Measurements from ENCODE around the gene WFIKKN1. TPM values are rescaled to one million over a fixed set of nuclear protein-coding genes. Genes with fewer than 3 reads are reported as not detected.

WFIKKN1 gene
- polyA plus RNA-seq, 1 donor from 2014 or later, result not detected

GRCh38 chr16:646679-647172 is 15.9 kb downstream of the WFIKKN1 start:
- Mint-ChIP-seq H3K4me1 (peaks cover 0 to 13% (median 11%) of the 10 kb centered on the region in 3 donors), H3K27me3 (no peaks in the 10 kb centered on the region), H3K9me3 (no peaks in the 10 kb centered on the region), H3K27ac (peak overlapping the region in 2 of 3 donors; percentile 73 to 93), H3K36me3 (no peaks in the 10 kb centered on the region), H3K4me3 (no peak overlapping the region)

- Mint-ChIP-seq H3K27ac (peak overlapping the region in 2 of 3 donors; percentile 73 to 93), H3K4me1 (peaks cover 0 to 13% (median 11%) of the 10 kb centered on the region in 3 donors), H3K27me3 (no peaks in the 10 kb centered on the region), H3K36me3 (no peaks in the 10 kb centered on the region), H3K9me3 (no peaks in the 10 kb centered on the region), H3K4me3 (peak overlapping the region in 1 of 4 donors; percentile 32)
These were observed 16.6 kb downstream of the WFIKKN1 start for GRCh38 chr16:647173-647902.

GRCh38 chr16:648071-648780 is 17.4 kb downstream of the WFIKKN1 start:
- H3K27me3 Mint-ChIP-seq, result no peaks in the 10 kb centered on the region
- H3K27ac Mint-ChIP-seq, result peak overlapping the region; percentile 74 to 93 (median 92)
- H3K4me1 Mint-ChIP-seq, result peaks cover 0 to 13% (median 11%) of the 10 kb centered on the region in 3 donors
- peak overlapping the region; percentile 80 to 89 (median 84) for H3K4me3 Mint-ChIP-seq
- H3K36me3 Mint-ChIP-seq, result no peaks in the 10 kb centered on the region
- no peaks in the 10 kb centered on the region for H3K9me3 Mint-ChIP-seq

DNA sequence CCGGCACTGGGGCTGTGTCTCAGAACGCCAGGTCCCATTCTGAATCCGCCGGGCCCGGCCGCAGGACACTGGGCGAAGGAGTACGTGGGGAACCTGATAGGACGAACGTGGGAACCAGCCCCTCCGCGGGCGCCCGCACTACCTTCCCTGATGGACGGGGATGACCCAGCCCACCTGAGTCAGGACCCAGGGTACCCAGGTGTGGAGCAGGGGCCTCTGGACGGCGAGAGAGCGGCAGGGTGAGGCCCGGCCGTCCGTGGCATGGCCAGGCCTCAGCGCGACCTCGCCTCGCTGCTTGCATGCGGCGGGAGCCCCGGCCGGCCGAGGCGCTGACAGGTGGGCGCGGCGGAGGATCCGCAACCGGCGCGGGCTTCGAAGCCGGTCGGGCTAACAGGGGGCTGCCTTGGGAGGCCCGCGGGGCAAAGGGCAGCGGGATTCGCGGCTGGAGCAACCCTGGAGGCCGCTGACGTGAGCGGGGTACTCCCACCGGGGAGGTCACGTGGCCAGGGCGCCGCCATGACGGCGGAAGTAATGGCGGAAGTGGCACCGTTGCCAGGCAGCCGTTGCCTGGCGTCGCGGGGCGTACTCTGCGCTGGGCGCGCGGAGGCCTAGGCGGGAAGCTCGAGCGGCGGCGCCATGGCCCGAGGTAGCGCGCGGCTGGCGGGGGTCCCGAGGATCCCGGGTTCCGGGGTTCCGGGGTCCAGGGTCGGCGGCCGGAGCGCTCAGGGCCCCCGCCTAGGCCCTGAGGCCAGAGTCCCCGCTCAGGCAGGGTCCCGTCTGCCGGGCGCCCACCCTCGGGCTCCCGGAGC is 18.2 kb downstream of the WFIKKN1 start, which contains the start of gene WDR90:
Gene WDR90 (plus strand): TSS at position 585 of the 809 bp plus-strand sequence. CDS start 52 bp downstream, at position 637.
- H3K4me3 Mint-ChIP-seq, result peak within 1 kb of the TSS; percentile 80 to 93 (median 88)
- peak within 1 kb of the TSS; percentile 74 to 93 (median 92) for H3K27ac Mint-ChIP-seq
- no peaks in the 10 kb centered on the region for H3K36me3 Mint-ChIP-seq
- no peaks in the 10 kb centered on the region for H3K27me3 Mint-ChIP-seq
- H3K4me1 Mint-ChIP-seq, result peaks cover 0 to 10% (median 7%) of the 10 kb centered on the region in 3 donors
- H3K9me3 Mint-ChIP-seq, result no peaks in the 10 kb centered on the region

DNA sequence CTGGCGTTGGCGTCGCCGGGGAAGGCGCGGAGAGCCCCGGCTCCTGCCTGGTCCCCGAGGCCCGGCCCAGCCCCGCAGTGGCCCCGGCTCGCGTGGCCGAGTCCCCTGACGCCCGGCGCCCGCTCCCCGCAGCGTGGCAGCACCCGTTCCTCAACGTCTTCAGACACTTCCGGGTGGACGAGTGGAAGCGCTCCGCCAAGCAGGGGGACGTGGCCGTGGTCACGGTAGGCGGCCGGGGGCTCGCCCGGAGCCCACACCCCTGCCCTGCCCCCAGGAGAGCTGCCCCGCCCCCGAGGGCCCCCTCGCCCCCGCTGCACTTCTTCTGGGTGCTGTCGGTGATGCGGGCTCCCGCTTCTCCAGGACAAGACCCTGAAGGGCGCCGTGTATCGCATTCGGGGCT is 18.8 kb downstream of the WFIKKN1 start:
- Mint-ChIP-seq H3K27ac (no peak overlapping the region), H3K9me3 (no peaks in the 10 kb centered on the region), H3K36me3 (no peaks in the 10 kb centered on the region), H3K27me3 (no peaks in the 10 kb centered on the region), H3K4me3 (peak overlapping the region; percentile 55 to 93 (median 77)), H3K4me1 (peaks cover 0 to 6% (median 4%) of the 10 kb centered on the region in 3 donors)

- H3K27ac Mint-ChIP-seq, result peak overlapping the region in 1 of 3 donors; percentile 48
- no peaks in the 10 kb centered on the region for H3K27me3 Mint-ChIP-seq
- peaks cover 0 to 4% (median 3%) of the 10 kb centered on the region in 3 donors for H3K4me1 Mint-ChIP-seq
- H3K9me3 Mint-ChIP-seq, result no peaks in the 10 kb centered on the region
- peak overlapping the region in 1 of 4 donors; percentile 38 for H3K4me3 Mint-ChIP-seq
- H3K36me3 Mint-ChIP-seq, result no peaks in the 10 kb centered on the region
These were observed 21.1 kb downstream of the WFIKKN1 start for GRCh38 chr16:651844-652243.

- peak overlapping the region in 2 of 4 donors; percentile 34 to 38 for H3K4me3 Mint-ChIP-seq
- no peaks in the 10 kb centered on the region for H3K9me3 Mint-ChIP-seq
- no peaks in the 10 kb centered on the region for H3K27me3 Mint-ChIP-seq
- no peaks in the 10 kb centered on the region for H3K36me3 Mint-ChIP-seq
- no peak overlapping the region for H3K27ac Mint-ChIP-seq
- H3K4me1 Mint-ChIP-seq, result peaks cover 0 to 4% (median 2%) of the 10 kb centered on the region in 3 donors
These were observed 21.9 kb downstream of the WFIKKN1 start for GRCh38 chr16:652454-653305.

- H3K27me3 Mint-ChIP-seq, result no peaks in the 10 kb centered on the region
- no peaks in the 10 kb centered on the region for H3K36me3 Mint-ChIP-seq
- no peak overlapping the region for H3K27ac Mint-ChIP-seq
- H3K9me3 Mint-ChIP-seq, result no peaks in the 10 kb centered on the region
- peaks cover 0 to 2% (median 0%) of the 10 kb centered on the region in 3 donors for H3K4me1 Mint-ChIP-seq
- no peak overlapping the region for H3K4me3 Mint-ChIP-seq
These were observed 23.2 kb downstream of the WFIKKN1 start for GRCh38 chr16:654034-654433.

- peak overlapping the region in 1 of 3 donors; percentile 85 for H3K27ac Mint-ChIP-seq
- no peaks in the 10 kb centered on the region for H3K36me3 Mint-ChIP-seq
- no peak overlapping the region for H3K4me3 Mint-ChIP-seq
- no peaks in the 10 kb centered on the region for H3K9me3 Mint-ChIP-seq
- no peaks in the 10 kb centered on the region for H3K27me3 Mint-ChIP-seq
- H3K4me1 Mint-ChIP-seq, result peaks cover 0 to 4% (median 0%) of the 10 kb centered on the region in 3 donors
These were observed 26.7 kb downstream of the WFIKKN1 start for GRCh38 chr16:657487-657886.

DNA sequence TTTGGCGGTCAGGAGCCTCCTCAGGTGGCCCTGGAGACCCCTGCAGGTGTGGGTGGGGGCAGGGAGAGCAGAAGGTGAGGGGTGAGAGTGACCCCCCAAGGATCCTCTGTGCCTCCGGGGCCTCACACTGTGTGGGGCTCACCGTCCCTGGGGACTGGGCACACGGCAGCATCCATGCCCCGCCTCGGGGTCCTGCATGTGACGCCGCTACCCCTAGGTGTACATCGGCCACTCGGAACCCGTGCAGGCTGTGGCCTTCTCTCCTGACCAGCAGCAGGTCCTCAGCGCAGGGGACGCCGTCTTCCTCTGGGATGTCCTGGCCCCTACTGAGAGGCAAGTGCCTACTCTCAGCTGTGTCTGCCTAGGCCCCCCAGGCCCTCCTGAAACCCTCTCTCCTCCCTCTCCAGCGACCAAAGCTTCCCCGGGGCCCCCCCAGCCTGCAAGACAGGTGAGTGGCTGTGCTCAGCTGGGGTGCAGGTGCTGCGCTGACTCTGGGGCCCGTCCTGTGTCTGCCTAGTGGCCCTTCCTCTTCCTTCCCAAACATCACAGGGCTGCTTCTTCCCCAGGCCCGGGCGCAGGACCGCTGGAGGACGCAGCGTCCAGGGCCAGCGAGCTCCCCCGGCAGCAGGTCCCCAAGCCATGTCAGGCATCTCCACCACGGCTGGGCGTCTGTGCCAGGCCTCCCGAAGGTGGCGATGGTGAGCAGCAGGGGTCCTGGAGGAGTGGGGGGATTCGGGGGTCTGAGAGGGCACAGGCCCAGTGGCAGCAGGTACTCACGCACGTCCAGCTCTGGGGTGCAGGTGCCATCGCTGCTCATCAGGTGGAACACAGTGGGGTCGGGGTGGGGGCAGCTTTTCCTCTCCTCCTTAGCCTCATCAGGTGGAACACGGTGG is 28.1 kb downstream of the WFIKKN1 start:
- no peaks in the 10 kb centered on the region for H3K27me3 Mint-ChIP-seq
- peaks cover 0 to 4% (median 0%) of the 10 kb centered on the region in 3 donors for H3K4me1 Mint-ChIP-seq
- H3K4me3 Mint-ChIP-seq, result no peak overlapping the region
- no peaks in the 10 kb centered on the region for H3K9me3 Mint-ChIP-seq
- H3K36me3 Mint-ChIP-seq, result no peaks in the 10 kb centered on the region
- H3K27ac Mint-ChIP-seq, result no peak overlapping the region

GRCh38 chr16:659618-660017 is 28.8 kb downstream of the WFIKKN1 start:
- Mint-ChIP-seq H3K4me3 (no peak overlapping the region), H3K9me3 (no peaks in the 10 kb centered on the region), H3K36me3 (no peaks in the 10 kb centered on the region), H3K27me3 (no peaks in the 10 kb centered on the region), H3K27ac (no peak overlapping the region), H3K4me1 (peaks cover 0 to 4% (median 0%) of the 10 kb centered on the region in 3 donors)

GRCh38 chr16:660132-660458 is 29.3 kb downstream of the WFIKKN1 start:
- no peaks in the 10 kb centered on the region for H3K36me3 Mint-ChIP-seq
- H3K9me3 Mint-ChIP-seq, result no peaks in the 10 kb centered on the region
- no peak overlapping the region for H3K4me3 Mint-ChIP-seq
- no peaks in the 10 kb centered on the region for H3K27me3 Mint-ChIP-seq
- H3K4me1 Mint-ChIP-seq, result peaks cover 0 to 4% (median 0%) of the 10 kb centered on the region in 3 donors
- H3K27ac Mint-ChIP-seq, result no peak overlapping the region

GRCh38 chr16:660459-661183 is 29.8 kb downstream of the WFIKKN1 start:
- Mint-ChIP-seq H3K36me3 (no peaks in the 10 kb centered on the region), H3K9me3 (no peaks in the 10 kb centered on the region), H3K4me3 (peak overlapping the region in 1 of 4 donors; percentile 45), H3K27ac (peak overlapping the region in 2 of 3 donors; percentile 76 to 85), H3K27me3 (no peaks in the 10 kb centered on the region), H3K4me1 (peaks cover 0 to 4% (median 0%) of the 10 kb centered on the region in 3 donors)
